Pancreas (tissue), 10 donors: ENCODE measurements around the gene WSCD2. TPM values are rescaled to one million over a fixed set of nuclear protein-coding genes. Genes with fewer than 3 reads are reported as not detected.

Source experiments
- ATAC-seq, 4 donors: fragments of 200-7000 bp; cut with Tn5 transposase; one replicate each; pipeline versions ENCODE4 v1.8.0 to v1.9.1; 2020; ENCODE audit warnings: mild to moderate bottlenecking in 4 of 4, moderate library complexity in 4 of 4
- DNase-seq, 6 donors: peaks; one replicate each; pipeline ENCODE4 v3.0.0-alpha.2; 2020
- FAIRE-seq: peaks from 2 replicates; lab custom pipeline; 2012; peaks lifted over from hg19 to GRCh38; lab: Jason Lieb, UNC
- H3K27ac ChIP-seq, 4 donors: fragments of 200-600 bp; sonication (generic); 1 replicate in 3 of 4; 2 replicates in 1 of 4; pipeline versions ENCODE4 v1.5.0 to v1.8.0; 2020
- H3K27me3 ChIP-seq, 4 donors: fragments of 200-600 bp; one replicate each; pipeline ENCODE4 v1.8.0; 2021
- H3K36me3 ChIP-seq, 3 donors: fragments of 200-600 bp; sonication (generic) in 1 of 3; one replicate each; pipeline versions ENCODE4 v1.5.0 to v1.8.0; 2020 to 2021
- H3K4me1 ChIP-seq, 3 donors: fragments of 200-600 bp; one replicate each; pipeline ENCODE4 v1.8.0; 2021
- H3K4me3 ChIP-seq, 4 donors: fragments of 200-600 bp; sonication (generic) in 2 of 4; one replicate each; pipeline versions ENCODE4 v1.5.0 to v1.8.0; 2020 to 2021
- H3K9me3 ChIP-seq, 4 donors: fragments of 200-600 bp; one replicate each; pipeline ENCODE4 v1.8.0; 2021
- WGBS, 2 donors: extraction: QIAGEN DNeasy Blood & Tissue Kit; methylation state at CpG; one replicate each; pipeline ENCODE4 v1.1.7; 2013; 5-methylcytosine and 5-hydroxymethylcytosine counted together
- intact Hi-C, 3 donors: fragments of 100-400 bp; cut with DNase I; formaldehyde crosslinking; loops; one replicate each; pipeline versions ENCODE4 v1.11.1 to v1.14.2; 2022
- polyA plus RNA-seq, 2 donors: library from polyadenylated mRNA; stranded (reverse); fragments of 200-250 nt; gene quantifications; one replicate each; pipeline ENCODE4 v1.2.3, GENCODE V29; 2013
- total RNA-seq, 6 donors: library from RNA; stranded (reverse); fragmentation: NEBNext Ultra II Directional in 4 of 6; extraction: Animal tissue kit (Norgen Biotek cat#: 25700) in 4 of 6; gene quantifications; one replicate each; pipeline versions ENCODE4 v1.2.1 to v1.2.4, GENCODE V29; 2021 to 2023
- TF ChIP-seq, protein P1 (sequence below), 4 donors: fragments of 200-600 bp; sonication (generic) in 3 of 4; IDR thresholded peaks; one replicate each; pipeline versions ENCODE4 v1.5.0 to v1.8.0; 2021; ENCODE audit warnings: antibody characterized with exemption in 4 of 4
- donor health status: healthy with polysubstance abuse.
- donor health status: DM: no; HTN: no; CAD: no; lungs with moderate emphysema.
- donor health status: DM: no; HTN: no; CAD: no.
- donor health status: control.
- donor health status: control.
- donor health status: Bipolar disorder and iron deficiency.
- donor health status: DM: yes; HTN: yes; CAD: no.
- donor health status: DM: no; HTN: no; CAD: no.
- donor health status: DM: no; HTN: no; CAD: no.
- donor health status: DM: yes; HTN: yes; CAD: no.

Gene WSCD2
- total and polyA plus RNA-seq, 8 donors = 0.14 to 5.8 (median 1.1) TPM; not detected in 1

- H3K27me3 ChIP-seq = no peaks in the 10 kb centered on the region
- intact Hi-C loops = no loop called here
- H3K4me1 ChIP-seq = no peaks in the 10 kb centered on the region
- H3K4me3 ChIP-seq = no peak overlapping the region
- no peaks in the 10 kb centered on the region for H3K36me3 ChIP-seq
- H3K27ac ChIP-seq = no peak overlapping the region
- FAIRE-seq (no peak), DNase-seq (no peak), ATAC-seq (no peak)
- WGBS, 2 donors = 14 to 15% methylated on average over 3 of the region's 3 CpGs
- TF ChIP-seq, protein P1, sequence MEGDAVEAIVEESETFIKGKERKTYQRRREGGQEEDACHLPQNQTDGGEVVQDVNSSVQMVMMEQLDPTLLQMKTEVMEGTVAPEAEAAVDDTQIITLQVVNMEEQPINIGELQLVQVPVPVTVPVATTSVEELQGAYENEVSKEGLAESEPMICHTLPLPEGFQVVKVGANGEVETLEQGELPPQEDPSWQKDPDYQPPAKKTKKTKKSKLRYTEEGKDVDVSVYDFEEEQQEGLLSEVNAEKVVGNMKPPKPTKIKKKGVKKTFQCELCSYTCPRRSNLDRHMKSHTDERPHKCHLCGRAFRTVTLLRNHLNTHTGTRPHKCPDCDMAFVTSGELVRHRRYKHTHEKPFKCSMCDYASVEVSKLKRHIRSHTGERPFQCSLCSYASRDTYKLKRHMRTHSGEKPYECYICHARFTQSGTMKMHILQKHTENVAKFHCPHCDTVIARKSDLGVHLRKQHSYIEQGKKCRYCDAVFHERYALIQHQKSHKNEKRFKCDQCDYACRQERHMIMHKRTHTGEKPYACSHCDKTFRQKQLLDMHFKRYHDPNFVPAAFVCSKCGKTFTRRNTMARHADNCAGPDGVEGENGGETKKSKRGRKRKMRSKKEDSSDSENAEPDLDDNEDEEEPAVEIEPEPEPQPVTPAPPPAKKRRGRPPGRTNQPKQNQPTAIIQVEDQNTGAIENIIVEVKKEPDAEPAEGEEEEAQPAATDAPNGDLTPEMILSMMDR (IDR thresholded peaks at IDR 0.05) = no peak
- no peaks in the 10 kb centered on the region for H3K9me3 ChIP-seq
These were observed 79.0 kb downstream of the WSCD2 start for GRCh38 chr12:108207791-108208730.

DNA sequence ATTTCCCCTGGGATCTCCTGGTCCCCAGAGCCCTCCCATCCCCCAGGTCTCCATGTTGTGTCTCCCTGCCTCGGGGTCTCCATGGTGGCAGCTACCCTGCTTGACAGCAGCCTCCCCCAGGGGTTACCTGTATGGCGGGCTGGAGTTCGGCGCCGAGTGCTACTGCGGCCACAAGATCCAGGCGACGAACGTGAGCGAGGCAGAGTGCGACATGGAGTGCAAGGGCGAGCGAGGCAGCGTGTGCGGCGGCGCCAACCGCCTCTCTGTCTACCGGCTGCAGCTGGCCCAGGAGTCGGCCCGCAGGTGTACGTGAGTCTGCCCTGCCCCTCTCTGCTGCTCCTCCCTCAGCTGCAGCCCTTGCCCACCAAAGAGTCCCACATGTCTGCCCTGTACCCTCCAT, 80.9 kb downstream of the WSCD2 start:
- H3K4me3 ChIP-seq = no peak overlapping the region
- no peaks in the 10 kb centered on the region for H3K4me1 ChIP-seq
- peaks cover 0 to 5% (median 0%) of the 10 kb centered on the region in 4 donors for H3K27me3 ChIP-seq
- no peaks in the 10 kb centered on the region for H3K9me3 ChIP-seq
- intact Hi-C loops = no loop called here
- no peaks in the 10 kb centered on the region for H3K36me3 ChIP-seq
- H3K27ac ChIP-seq = no peak overlapping the region
- FAIRE-seq (no peak), DNase-seq (no peak), ATAC-seq (no peak)
- TF ChIP-seq, protein P1 (IDR thresholded peaks at IDR 0.05) = no peak
- 72 to 79% methylated on average over 22 of the region's 22 CpGs for WGBS, 2 donors

DNA sequence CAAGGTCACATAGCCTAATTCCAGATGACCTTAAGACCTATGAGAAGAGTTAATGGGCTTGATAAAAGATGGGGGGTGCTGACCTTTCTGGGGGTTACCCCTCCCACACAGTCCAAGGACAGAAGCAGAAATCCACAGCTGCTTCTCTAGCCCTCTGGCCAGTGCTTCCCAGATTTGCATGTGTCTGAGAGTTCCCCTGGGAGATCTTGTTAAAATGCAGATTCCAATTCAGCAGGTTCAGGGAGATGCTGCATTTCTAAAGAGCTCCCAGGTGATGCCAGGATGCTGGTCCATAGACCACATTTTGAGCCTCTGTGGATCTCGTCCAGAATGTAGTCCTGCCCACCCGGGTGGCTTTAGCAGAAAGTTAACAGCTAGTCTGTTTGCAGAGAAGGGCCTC, 82.1 kb downstream of the WSCD2 start:
- WGBS, 2 donors = 19 to 32% methylated on average over 2 of the region's 2 CpGs
- H3K27me3 ChIP-seq = peaks cover 0 to 5% (median 0%) of the 10 kb centered on the region in 4 donors
- no peaks in the 10 kb centered on the region for H3K36me3 ChIP-seq
- no peaks in the 10 kb centered on the region for H3K4me1 ChIP-seq
- DNase-seq = no peak
- H3K9me3 ChIP-seq = no peaks in the 10 kb centered on the region
- H3K27ac ChIP-seq = no peak overlapping the region
- intact Hi-C loops = no loop called here
- no peak for ATAC-seq
- no peak overlapping the region for H3K4me3 ChIP-seq
- no peak for FAIRE-seq
- TF ChIP-seq, protein P1 (IDR thresholded peaks at IDR 0.05) = no peak

- DNase-seq = no peak
- H3K36me3 ChIP-seq = no peaks in the 10 kb centered on the region
- intact Hi-C loops = no loop called here
- TF ChIP-seq, protein P1 (IDR thresholded peaks at IDR 0.05) = no peak
- H3K27ac ChIP-seq = no peak overlapping the region
- WGBS, 2 donors = 51 to 54% methylated on average over 6 of the region's 6 CpGs
- H3K4me3 ChIP-seq = no peak overlapping the region
- ATAC-seq = peak in 1 of 4 donors; percentile 24
- no peaks in the 10 kb centered on the region for H3K9me3 ChIP-seq
- FAIRE-seq = no peak
- H3K4me1 ChIP-seq = no peaks in the 10 kb centered on the region
- peaks cover 0 to 5% (median 0%) of the 10 kb centered on the region in 4 donors for H3K27me3 ChIP-seq
These were observed 84.9 kb downstream of the WSCD2 start for GRCh38 chr12:108213871-108214445.
